PC-3 (cell line): Measurements from ENCODE around the gene PRKAR2A.

Experiments used
- CTCF ChIP-seq: fragments of 300-600 bp; sonication (generic); conservative IDR thresholded peaks from 2 replicates; pipeline ENCODE4 v1.5.1; 2017; ENCODE audit warnings: antibody characterized with exemption, low read depth, mild to moderate bottlenecking, low read length
- EZH2 ChIP-seq: fragments of 300-600 bp; sonication (generic); IDR thresholded peaks from one replicate; pipeline ENCODE4 v1.6.1; 2017; ENCODE audit warnings: antibody characterized with exemption, mild to moderate bottlenecking, low read length; ENCODE audit not compliant: unreplicated experiment
- EZH2phosphoT487 ChIP-seq: fragments of 300-600 bp; sonication (generic); IDR thresholded peaks from 2 replicates; pipeline ENCODE4 v1.6.1; 2018; ENCODE audit warnings: mild to moderate bottlenecking, antibody characterized with exemption, low read length, borderline replicate concordance

GRCh38 chr3:48845170-48845569, 2.5 kb downstream of the PRKAR2A start:
- TF ChIP-seq CTCF (no peak), EZH2 (no peak), EZH2phosphoT487 (no peak)
